H1 (cell line): Measurements from ENCODE around the gene VSTM2L. TPM values are rescaled to one million over a fixed set of nuclear protein-coding genes. Genes with fewer than 3 reads are reported as not detected.

Experiments
- ATF3 ChIP-seq: IDR thresholded peaks from 2 replicates; pipeline ENCODE4 v1.6.1; 2011; ENCODE audit warnings: low read depth, mild to moderate bottlenecking, low read length; ENCODE audit not compliant: insufficient read depth
- CBX5 ChIP-seq: fragments of 300-800, 300-1000 bp; sonication (generic); IDR thresholded peaks from 2 replicates; pipeline ENCODE4 v1.7.1; 2016; ENCODE audit warnings: antibody characterized with exemption, low read length, low read depth
- CHD7 ChIP-seq: fragments of 300-600 bp; sonication (generic); IDR thresholded peaks from 2 replicates; pipeline ENCODE4 v1.7.1; 2012; ENCODE audit warnings: low read length, moderate library complexity, mild to moderate bottlenecking, inconsistent platforms; ENCODE audit not compliant: insufficient replicate concordance
- CREB1 ChIP-seq: IDR thresholded peaks from 2 replicates; pipeline ENCODE4 v1.6.1; 2012; ENCODE audit warnings: inconsistent platforms
- GABPA ChIP-seq: IDR thresholded peaks from 2 replicates; pipeline ENCODE4 v1.6.1; 2011; ENCODE audit warnings: mild to moderate bottlenecking, low read length, moderate library complexity, borderline replicate concordance; ENCODE audit not compliant: insufficient read depth
- MAFK ChIP-seq: IDR thresholded peaks from 2 replicates; pipeline ENCODE4 v1.6.1; 2012; ENCODE audit warnings: low read depth, mild to moderate bottlenecking, improper control_type of control experiment, low read length
- MAX ChIP-seq: IDR thresholded peaks from 2 replicates; pipeline ENCODE4 v1.6.1; 2012; ENCODE audit warnings: inconsistent platforms
- SIX5 ChIP-seq: IDR thresholded peaks from 2 replicates; pipeline ENCODE4 v1.6.1; 2011; ENCODE audit warnings: mild to moderate bottlenecking, low read depth, low read length
- polyA plus RNA-seq, 7 experiments: library from polyadenylated mRNA; depleted of rRNA in 3 of 7; stranded (reverse) in 5 of 7; unstranded in 2 of 7; fragments of >200 nt in 5 of 7; fragments of 200-250 nt in 2 of 7; gene quantifications; 1 replicate in 5 of 7; 2 replicates in 1 of 7; 4 replicates in 1 of 7; pipeline versions ENCODE4 v1.2.1 to v1.2.3, GENCODE V29; 2011 to 2013; ENCODE audit warnings: missing spikeins in 2 of 7, mixed read lengths in 2 of 7
- total RNA-seq: library from RNA; stranded (reverse); fragmentation: NEBNext Ultra II Directional; extraction: Animal tissue kit (Norgen Biotek cat#: 25700); gene quantifications from 2 replicates; pipeline ENCODE4 v1.2.1, GENCODE V29; 2021

Gene VSTM2L
- total and polyA plus RNA-seq, 2 of the 8 experiments (the other 6 are each of a cell fraction or from before 2014, with no cell fraction given): 1.3 to 3.2 TPM

GRCh38 chr20:37980876-37981275 lies 77.9 kb downstream of the VSTM2L start (continued):
- no peak for TF ChIP-seq ATF3
- TF ChIP-seq CREB1: no peak
- TF ChIP-seq GABPA: 0 out of 2 replicates have a peak, but pooled peaks have one; percentile 50
- TF ChIP-seq SIX5: no peak
- no peak for TF ChIP-seq CBX5
- no peak for TF ChIP-seq MAFK
- TF ChIP-seq CHD7: no peak
- TF ChIP-seq MAX: no peak
